ENCODE measurements around the gene TPD52L1. TPM values are rescaled to one million over a fixed set of nuclear protein-coding genes. Genes with fewer than 3 reads are reported as not detected.

Gene TPD52L1
- total RNA-seq, 2 donors from 2014 or later = 24.9 to 39.1 TPM

- Mint-ChIP-seq H3K27ac (no peak overlapping the region), H3K4me1 (peaks cover 18% of the 10 kb centered on the region), H3K9me3 (no peaks in the 10 kb centered on the region), H3K4me3 (no peak overlapping the region), H3K36me3 (ENCODE audit: low read depth) (no peaks in the 10 kb centered on the region), H3K27me3 (ENCODE audit: insufficient read depth) (no peaks in the 10 kb centered on the region)
- Histone ChIP-seq H3K9me3 (ENCODE audit: control insufficient read depth, low read length) (no peaks in the 10 kb centered on the region), H3K36me3 (ENCODE audit: control insufficient read depth, insufficient read depth, low read length) (no peaks in the 10 kb centered on the region), H3K27ac (ENCODE audit: low read depth, low read length) (no peak overlapping the region), H3K4me3 (ENCODE audit: low read length) (no peak overlapping the region), H3K9ac (ENCODE audit: extremely low read depth, low read length, poor library complexity, severe bottlenecking) (no peak overlapping the region), H3K4me1 (ENCODE audit: control insufficient read depth, insufficient read depth, low read length) (no peaks in the 10 kb centered on the region), H3K27me3 (ENCODE audit: control insufficient read depth, insufficient read depth, low read length, poor library complexity, severe bottlenecking) (no peaks in the 10 kb centered on the region)
- TF ChIP-seq CTCF (conservative IDR thresholded peaks at IDR 0.05) = no peak
- no peak for DNase-seq
- 87 to 90% methylated on average over 2 of the region's 2 CpGs for WGBS, 2 experiments (ENCODE audit: insufficient coverage in 1 of 2, insufficient read length in 1 of 2)
Observed at GRCh38 chr6:125188037-125188436, 34.5 kb downstream of the TPD52L1 start.

GRCh38 chr6:125188594-125189203 lies 35.1 kb downstream of the TPD52L1 start:
- H3K36me3 Mint-ChIP-seq (ENCODE audit: low read depth) = no peaks in the 10 kb centered on the region
- Histone ChIP-seq H3K9ac (ENCODE audit: extremely low read depth, low read length, poor library complexity, severe bottlenecking) (no peak overlapping the region), H3K9me3 (ENCODE audit: control insufficient read depth, low read length) (no peaks in the 10 kb centered on the region), H3K4me3 (ENCODE audit: low read length) (no peak overlapping the region), H3K27me3 (ENCODE audit: control insufficient read depth, insufficient read depth, low read length, poor library complexity, severe bottlenecking) (no peaks in the 10 kb centered on the region), H3K36me3 (ENCODE audit: control insufficient read depth, insufficient read depth, low read length) (no peaks in the 10 kb centered on the region), H3K4me1 (ENCODE audit: control insufficient read depth, insufficient read depth, low read length) (no peaks in the 10 kb centered on the region), H3K27ac (ENCODE audit: low read depth, low read length) (no peak overlapping the region)
- H3K27ac Mint-ChIP-seq = no peak overlapping the region
- H3K4me3 Mint-ChIP-seq = no peak overlapping the region
- no peaks in the 10 kb centered on the region for H3K9me3 Mint-ChIP-seq
- WGBS, 2 experiments (ENCODE audit: insufficient coverage in 1 of 2, insufficient read length in 1 of 2) = 93% methylated on average over 1 of the region's 1 CpG; no CpG with 5 or more reads in 1 of the 2 experiments
- TF ChIP-seq CTCF (conservative IDR thresholded peaks at IDR 0.05) = no peak
- DNase-seq = no peak
- no peaks in the 10 kb centered on the region for H3K27me3 Mint-ChIP-seq (ENCODE audit: insufficient read depth)
- peaks cover 18% of the 10 kb centered on the region for H3K4me1 Mint-ChIP-seq

- DNase-seq = no peak
- Mint-ChIP-seq H3K4me3 (no peak overlapping the region), H3K4me1 (peaks cover 15% of the 10 kb centered on the region), H3K9me3 (no peaks in the 10 kb centered on the region), H3K27ac (no peak overlapping the region), H3K36me3 (ENCODE audit: low read depth) (no peaks in the 10 kb centered on the region), H3K27me3 (ENCODE audit: insufficient read depth) (no peaks in the 10 kb centered on the region)
- no peaks in the 10 kb centered on the region for H3K36me3 ChIP-seq (ENCODE audit: control insufficient read depth, insufficient read depth, low read length)
- no peak overlapping the region for H3K27ac ChIP-seq (ENCODE audit: low read depth, low read length)
- WGBS, 2 experiments (ENCODE audit: insufficient coverage in 1 of 2, insufficient read length in 1 of 2) = 80 to 100% methylated on average over 1 of the region's 1 CpG
- no peaks in the 10 kb centered on the region for H3K27me3 ChIP-seq (ENCODE audit: control insufficient read depth, insufficient read depth, low read length, poor library complexity, severe bottlenecking)
- H3K4me1 ChIP-seq (ENCODE audit: control insufficient read depth, insufficient read depth, low read length) = no peaks in the 10 kb centered on the region
- H3K4me3 ChIP-seq (ENCODE audit: low read length) = no peak overlapping the region
- H3K9ac ChIP-seq (ENCODE audit: extremely low read depth, low read length, poor library complexity, severe bottlenecking) = no peak overlapping the region
- no peak for TF ChIP-seq CTCF (conservative IDR thresholded peaks at IDR 0.05)
- no peaks in the 10 kb centered on the region for H3K9me3 ChIP-seq (ENCODE audit: control insufficient read depth, low read length)
Observed at GRCh38 chr6:125189494-125189893, 35.9 kb downstream of the TPD52L1 start.
